NCI-H345 treated with DMSO at 0.1 percent for 48 hours (cell line): ENCODE data around the gene FABP6.
"Not testable (repeated sequence)": the region's sequence is repeated elsewhere in the genome, so short reads cannot be mapped to it uniquely, and the experiment has no call there.

Experiments
- DNase-seq: peaks from one replicate; lab custom pipeline; 2025; ENCODE audit not compliant: unreplicated experiment; lab: John Stamatoyannopoulos, UW

The FABP6 gene, protein sequence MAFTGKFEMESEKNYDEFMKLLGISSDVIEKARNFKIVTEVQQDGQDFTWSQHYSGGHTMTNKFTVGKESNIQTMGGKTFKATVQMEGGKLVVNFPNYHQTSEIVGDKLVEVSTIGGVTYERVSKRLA

DNA sequence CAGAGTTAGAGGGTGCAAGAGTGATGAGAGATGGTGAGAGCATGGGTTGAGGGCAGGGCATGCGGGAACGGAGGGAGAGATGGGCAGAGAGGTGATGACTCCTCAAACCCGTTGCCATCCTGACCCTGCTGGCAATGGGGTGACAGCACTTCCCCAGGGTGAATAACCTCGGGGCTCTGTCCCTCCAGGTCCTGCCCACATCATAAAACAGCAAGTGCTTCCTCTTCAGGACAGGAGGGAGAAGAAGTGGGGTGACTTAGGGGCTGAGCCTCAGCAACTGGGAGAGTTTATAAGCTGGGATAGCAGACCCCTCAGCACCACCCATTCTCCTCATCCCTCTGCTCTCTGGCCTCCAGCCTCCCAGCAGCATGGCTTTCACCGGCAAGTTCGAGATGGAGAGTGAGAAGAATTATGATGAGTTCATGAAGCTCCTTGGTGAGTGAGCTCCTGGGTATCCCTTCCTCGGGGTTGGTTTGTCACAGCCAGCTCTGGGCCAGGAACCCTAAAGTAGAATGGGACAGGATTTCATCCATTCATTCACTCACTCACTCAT is at the start of gene FABP6:
Gene FABP6, plus strand, starts transcription at position 317 of the 553 bp plus-strand sequence. Its CDS starts 52 bp downstream, at position 369.
- no peak for DNase-seq

DNA sequence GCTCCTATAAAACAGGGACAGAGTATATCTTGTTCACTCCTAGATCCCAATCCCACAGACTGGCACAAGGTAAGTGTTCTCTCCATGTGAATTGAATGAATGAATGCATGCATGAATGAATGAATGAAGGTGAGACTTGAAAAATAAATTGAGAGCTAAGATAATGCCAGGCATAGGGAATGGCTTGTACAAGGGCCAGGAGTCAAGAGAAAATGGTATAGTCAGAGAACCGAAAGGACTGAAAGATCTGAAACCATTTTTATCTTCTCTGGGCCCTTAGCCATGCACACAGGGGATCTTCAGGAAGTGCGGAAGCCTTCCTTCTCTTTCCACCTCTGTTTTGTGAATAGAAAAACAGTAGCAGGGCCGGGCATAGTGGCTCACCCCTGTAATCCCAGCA is 48.4 kb upstream of the FABP6 start:
- no peak for DNase-seq

DNA sequence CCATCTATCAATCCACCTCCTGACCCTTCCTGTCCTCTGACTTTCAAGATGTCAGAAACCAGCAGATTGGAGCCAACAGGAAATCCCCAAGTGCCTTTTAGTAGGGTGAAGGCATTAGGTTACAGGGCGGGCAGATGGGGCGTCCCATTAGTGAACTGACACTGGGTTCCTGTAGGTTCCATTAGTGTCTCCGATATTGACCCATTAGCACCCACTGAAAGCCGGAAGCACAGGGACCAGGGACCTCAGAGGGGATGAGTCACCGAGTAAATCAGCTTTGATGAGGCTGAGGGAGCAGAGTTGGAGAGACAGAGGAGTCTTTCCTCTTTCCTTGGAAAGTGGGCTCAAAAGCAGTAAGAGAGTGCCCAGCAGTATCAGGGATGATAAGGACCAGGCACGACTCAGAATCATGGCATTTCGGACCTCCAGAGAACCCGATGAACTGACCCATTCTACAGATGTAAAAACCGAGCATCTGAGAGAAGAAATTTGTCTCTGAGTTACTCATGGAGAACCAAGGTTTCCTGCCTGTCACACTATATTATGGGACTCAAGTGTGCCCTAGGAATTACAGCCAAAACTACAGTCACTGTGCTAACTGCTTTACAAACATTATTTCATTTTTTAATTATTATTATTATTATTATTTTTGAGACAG is 47.2 kb upstream of the FABP6 start:
- DNase-seq, result no peak

DNA sequence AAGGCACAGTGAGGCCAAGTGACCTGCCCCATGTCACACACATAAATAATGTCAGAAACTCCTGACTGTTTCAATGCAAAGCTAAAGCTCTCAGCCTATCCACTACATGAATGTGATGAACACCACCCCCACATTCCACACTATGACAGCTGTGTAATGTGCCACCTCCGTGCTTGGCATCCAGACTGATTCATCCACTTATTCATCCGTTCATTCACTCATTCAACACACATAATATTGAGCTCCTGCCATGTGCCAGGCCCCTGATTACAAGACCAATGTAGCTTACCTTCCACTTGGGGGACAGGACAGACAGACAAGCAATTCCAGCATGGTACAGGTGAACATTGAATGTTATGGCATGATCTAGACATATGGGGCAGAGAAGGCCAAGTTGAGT is 46.2 kb upstream of the FABP6 start:
- no peak for DNase-seq

DNA sequence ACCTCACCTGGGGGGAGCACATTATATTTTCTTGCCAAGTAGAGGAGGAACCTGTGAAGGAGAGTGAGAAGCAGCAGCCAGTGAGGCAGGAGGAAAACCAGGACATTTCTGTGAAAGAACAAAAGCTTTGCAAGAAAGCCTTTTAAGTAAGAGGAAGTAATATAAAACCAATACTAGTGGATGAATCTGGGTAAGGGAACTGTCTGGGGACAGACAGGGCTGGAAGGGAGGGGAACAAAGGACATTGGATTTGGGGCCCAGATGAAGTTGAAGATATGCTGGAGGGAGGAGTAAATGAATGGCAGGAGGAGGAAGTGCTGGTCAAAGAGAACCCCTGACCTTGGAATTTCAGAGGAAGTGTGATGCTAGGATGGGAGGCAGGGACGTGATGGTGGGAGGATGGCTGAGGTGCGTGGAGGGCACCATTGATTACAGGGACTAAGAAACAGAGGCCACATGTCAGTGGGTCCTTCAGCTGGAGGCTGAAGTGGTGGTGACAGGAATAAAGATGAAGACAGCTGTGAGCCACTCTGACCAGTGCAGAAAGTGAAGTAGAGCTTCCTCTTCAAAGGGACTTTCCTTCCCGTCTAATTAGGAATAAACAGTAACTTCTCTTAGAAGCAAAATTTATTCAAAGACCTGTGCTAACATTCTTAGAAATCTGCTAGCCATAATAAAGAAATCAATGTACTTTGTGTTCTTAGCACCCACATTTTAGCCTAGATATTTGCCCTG is 43.5 kb upstream of the FABP6 start:
- no peak for DNase-seq

DNA sequence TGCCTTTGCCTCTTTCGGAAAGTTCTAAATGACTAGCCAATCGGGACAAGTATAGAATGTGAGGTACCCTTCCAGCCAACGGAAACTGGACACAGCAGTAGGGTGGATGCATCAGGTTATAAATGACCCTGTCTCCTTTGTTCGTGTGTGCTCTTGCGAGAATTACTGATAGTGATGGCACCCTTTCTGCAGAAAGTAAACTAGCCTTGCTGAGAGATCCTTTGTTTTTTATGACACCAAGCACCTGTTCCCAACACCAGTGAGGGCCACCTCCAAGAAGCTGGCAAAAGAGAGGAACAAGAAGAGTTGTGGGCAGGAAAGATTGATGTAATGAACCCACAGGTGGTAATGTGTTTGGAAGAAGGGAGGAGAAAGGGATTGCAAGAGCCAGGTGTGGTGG is 42.8 kb upstream of the FABP6 start:
- DNase-seq, result no peak

DNA sequence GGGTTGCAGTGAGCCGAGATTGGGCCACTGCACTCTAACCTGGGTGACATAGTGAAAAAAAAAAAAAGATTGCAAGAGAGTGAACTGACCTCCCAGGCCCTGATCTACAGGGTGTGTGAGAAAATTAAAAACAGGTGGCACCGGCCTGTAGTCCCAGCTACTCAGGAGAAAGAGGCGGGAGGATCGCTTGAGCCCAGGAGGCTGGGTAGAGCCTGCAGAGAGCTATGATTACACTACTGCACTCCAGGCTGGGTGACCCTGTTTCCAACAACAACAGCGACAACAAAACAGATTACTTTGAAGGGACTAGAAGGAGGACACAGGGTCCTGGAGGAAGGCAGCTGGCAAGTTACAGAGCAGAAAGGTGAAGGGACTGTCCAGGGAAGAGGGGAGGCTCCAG is 42.2 kb upstream of the FABP6 start:
- no peak for DNase-seq

DNA sequence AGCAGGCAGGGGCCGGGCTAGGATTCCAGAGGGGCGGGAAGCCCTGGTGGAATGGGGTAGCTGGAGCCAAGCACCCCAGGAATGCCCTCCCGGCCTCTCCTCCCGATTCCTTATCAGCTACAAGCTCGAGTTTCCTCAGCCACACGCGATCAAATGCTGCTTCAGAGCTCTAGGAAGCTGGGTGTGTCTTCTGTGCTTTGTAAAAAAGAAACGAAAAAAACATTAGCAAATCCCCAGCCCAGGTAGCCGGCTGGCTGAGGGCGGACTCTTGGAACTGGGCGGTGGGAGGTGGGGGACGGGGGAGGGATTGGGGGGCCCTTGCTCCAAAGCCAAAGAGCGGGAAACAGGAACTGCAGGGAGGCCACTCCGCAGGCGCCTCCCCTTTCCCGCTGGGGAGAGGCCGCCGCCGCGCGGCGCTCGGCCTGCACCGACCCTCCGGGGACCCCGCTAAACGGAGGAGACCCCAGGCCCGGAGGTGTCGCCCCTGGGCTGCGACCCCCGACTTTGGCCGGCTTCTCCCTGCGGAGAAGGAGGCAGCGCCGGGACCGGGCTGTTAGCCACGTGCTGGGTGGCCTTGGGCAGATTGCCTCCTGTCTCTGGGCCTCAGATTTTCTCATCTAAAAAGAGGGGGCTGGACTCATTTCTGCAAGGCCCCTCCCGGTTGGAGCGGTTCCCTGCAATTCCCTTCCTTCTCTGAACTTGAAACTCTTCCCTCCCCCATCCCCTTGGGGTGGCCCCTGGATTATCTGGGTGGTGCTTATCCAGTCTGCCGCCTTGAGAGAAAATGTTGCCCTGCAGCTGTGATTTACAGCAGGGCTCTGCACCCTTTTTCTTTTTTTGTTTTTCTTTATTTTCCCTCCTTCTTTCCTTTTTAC is 40.9 kb upstream of the FABP6 start:
- no peak for DNase-seq

DNA sequence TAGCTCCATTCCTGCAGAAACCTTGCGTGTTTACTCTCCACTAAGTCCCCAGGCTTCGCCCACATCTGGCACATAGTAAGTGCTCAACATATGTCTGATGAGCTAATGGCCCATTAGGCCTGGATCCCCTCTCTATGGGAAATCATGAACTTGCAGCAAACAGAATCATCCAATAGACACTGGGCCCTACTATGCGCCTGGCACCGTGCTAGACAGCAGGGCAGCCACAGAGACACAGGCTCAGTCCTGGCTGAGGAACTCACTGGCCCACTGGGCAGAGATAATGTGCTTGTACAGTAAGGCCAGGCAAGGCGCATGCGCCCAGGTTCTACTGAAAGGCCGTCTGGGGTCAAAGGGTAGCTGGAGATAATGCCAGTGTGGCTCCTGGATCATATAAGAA is 36.9 kb upstream of the FABP6 start:
- DNase-seq, result no peak

DNA sequence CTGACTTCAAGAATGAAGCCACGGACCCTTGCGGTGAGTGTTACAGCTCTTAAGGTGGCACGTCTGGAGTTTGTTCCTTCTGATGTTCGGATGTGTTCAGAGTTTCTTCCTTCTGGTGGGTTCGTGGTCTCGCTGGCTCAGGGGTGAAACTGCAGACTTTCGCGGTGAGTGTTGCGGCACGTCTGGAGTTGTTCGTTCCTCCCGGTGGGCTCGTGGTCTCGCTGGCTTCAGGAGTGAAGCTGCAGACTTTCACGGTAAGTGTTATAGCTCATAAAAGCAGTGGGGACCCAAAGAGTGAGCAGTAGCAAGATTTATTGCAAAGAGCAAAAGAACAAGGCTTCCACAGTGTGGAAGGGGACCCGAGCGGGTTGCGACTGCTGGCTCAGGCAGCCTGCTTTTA is 36.2 kb upstream of the FABP6 start:
- not testable (repeated sequence) for DNase-seq

DNA sequence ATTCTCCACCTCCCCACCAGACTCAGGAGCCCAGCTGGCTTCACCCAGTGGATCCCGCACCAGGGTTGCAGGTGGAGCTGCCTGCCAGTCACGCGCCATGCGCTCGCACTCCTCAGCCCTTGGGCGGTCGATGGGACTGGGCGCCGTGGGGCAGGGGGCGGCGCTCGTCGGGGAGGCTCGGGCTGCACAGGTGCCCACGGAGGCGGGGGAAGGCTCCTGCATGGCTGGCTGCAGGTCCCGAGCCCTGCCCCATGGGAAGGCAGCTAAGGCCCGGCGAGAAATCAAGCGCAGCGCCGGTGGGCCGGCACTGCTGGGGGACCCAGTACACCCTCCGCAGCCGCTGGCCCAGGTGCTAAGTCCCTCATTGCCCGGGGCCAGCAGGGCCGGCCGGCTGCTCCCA is 35.5 kb upstream of the FABP6 start:
- not testable (repeated sequence) for DNase-seq

DNA sequence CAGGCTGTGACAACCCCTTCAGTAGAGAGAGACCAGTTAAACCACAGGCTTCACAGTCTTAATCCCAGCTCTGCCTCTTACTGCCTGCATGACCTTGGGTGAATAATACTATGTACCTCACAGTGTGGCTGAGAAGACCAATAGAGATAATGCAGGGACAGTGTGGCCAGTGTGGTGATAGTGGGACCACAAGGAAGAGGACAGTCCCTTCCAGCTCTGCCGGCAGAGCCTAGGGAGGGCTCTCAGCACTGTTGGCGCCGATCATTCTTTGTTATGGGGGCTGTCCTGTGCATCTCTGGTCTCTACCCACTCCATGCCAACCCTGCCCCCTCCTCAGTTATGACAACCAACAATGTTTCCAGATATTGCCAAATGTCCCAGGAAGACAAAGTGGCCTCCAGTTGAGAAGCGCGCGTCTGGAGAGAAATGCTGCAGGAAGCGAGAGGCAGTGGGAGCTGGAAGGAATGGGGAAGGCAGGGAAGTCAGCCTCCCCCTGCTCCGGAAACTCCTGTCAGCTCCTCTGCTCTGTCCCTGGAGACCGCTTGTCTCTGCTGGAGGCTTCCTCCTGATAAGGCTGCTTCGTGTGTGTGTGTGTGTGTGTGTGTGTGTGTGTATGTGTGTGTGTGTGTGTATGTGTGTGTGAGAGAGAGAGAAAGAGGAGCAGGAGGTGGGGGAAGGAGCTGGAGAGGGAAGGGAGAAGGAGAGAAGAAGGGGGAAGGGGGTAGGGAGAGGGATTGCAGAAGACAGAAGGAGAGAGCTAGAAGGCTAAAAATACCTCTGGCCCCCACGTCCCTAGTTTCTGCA is 31.8 kb upstream of the FABP6 start:
- no peak for DNase-seq

DNA sequence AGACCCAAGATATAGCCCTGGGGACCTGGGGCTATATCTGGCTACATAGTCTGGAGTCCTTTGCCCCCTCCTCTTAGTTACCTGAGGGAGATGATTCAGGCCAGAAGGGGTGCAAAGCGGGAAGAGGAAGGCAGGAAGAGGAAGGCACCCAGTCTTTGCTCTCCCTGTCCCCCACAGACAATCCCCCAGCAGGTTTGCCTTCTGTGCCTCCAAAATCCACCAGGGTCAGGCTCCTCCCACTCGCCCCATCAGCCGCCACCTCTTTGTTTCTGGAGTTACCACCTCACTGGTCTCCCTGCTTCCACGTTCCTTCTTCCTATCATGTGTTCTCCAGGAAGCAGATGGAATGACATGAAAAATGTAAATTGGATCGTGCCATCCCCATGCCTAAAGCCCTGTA is 31.2 kb upstream of the FABP6 start:
- no peak for DNase-seq

DNA sequence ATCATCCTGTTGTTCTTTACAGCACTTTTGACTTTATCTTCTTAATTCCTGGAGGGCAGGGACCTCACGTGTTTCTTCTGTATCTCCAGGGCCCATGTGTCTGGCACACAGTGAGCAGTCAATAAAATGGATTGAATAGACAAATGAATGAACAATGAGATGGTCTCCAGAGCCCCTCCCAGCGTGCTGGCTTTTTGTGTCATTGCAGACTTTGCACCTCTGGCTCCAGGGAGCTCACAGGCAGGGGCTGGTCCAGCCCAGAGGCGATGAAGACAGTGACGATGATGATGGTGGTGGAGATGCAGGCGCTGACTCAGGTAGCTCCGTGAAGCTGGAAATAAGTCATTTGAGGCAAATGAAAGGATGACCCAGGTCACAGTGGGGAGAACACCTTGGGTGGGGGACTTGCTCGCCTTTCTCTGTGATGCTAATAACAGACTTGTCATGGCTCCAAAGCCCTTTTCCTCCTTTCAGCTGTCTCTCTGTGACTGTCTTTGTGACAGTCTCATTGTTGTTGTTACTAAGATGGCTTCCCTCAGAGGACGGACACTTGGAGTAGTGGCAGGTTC is 30.4 kb upstream of the FABP6 start:
- DNase-seq, result no peak

DNA sequence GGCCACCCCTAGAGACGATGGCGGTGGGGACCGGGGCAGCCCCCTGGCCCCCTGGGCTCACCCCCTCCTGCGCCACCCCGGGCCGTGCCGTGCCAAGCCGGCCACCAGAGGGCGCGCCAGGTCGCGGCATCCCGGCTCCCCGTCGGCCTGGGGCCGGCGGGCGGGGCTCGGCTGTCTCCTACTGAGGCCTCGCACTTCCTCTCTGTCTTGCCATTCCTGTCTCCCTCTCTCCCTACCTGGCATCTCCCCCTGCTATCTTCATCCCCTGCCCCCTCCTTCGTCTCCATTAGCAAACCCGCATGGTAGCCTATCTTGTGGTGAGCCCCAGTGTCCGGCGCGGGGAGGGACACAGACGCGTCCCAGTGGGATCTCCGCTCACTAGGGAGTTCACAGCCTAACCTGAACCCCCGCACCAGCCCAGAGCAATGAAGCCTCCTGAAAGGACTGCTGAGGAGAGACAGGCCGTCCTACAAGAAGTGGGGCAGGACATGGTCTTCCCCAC is 29.8 kb upstream of the FABP6 start:
- peak; percentile 32 for DNase-seq

DNA sequence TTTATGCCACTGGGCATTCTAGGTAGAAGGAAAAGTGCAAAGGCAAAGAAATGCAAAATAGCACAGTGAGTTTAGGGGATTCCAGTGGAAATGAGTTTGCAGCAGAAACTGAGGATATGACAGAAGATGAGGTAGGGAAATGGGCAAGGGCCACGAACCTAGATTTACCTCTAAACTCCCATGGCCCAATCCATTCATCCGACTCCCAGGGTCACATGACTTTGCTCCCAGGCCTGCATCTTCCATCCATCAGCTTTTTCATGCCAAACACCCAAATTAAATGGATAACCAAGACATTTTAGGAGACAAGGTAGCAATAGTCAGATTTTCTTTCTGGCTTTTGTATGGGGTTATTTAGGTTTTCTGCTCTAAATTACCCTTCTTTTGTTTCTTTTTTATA is 22.2 kb upstream of the FABP6 start:
- no peak for DNase-seq

DNA sequence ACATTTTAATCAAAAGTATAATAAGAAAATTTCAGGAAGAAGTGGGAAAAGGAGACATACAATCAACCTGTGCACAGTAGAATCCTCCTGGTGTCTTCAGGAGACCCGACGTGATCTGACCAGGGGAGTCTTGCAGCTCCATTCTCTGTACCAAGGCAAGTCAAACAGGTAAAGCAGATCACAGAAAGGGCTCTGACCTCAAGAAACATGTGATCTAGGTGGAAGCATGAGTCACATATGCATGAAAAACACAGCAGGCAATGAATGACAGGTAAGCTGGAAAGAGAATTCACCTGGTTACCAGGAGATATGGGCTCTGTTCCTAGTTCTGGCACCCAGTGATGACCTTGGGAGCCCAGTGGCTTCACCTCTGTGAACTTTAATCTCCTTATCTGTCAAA is 19.4 kb upstream of the FABP6 start:
- DNase-seq, result no peak

DNA sequence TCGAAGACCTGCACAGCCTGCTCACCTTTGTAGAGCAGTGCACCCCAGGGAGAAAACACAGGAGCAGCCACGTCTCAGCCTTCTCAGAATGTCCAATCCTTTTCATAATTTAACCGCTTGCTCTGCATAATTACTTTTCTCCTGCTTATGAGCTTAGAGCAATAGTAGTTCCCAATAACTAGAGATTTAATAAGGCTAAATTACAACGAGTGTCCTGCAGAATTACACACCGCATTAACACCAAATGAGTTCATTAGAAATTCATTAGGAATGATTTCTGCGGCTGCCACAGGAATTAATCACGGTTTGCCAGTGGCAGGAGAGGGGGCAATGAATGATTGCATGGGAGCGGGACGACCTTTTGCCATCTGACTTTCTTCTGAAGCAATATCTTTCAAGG is 18.7 kb upstream of the FABP6 start:
- DNase-seq, result no peak

DNA sequence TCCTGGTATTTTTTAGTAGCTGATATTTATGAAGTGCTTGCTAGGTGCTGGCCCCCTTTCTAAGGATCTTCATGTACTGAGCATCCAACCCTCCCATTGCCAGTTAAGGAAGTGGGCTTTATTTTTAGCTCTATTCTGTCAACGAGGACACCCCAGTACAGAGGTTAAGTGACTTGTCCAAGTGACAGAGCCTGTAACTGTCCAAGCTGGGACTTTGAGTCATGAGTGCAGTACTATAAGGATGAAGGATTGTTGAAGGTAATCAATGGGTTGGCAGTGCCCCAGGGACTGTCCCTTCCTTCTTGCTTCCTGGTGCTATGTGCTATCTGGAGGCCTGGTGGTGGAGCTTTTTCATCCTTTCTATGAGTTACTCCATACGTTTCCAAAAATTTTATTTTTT is 18.0 kb upstream of the FABP6 start:
- DNase-seq, result no peak

DNA sequence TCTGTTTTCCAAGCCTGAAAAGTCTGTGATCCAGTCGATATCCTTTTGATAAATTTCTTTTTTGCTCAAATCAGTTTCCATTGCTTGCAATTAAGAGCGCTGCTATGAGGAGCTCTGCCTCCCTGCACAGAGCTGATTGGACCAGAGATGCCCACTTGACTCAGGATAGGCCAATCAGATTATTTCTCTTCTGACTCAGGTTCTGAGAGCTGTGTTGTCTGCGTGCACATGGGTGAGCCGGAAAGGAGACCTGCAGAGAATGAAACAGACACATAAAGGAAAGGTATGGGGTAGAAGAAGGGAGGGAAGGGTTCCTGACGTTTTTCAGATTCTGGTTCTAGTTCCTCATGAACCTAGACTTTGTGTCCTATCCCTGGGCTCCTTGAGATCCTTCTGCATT is 15.8 kb upstream of the FABP6 start:
- DNase-seq, result no peak
